A673 (cell line): Measurements from ENCODE around the gene PSTPIP2. TPM values are rescaled to one million over a fixed set of nuclear protein-coding genes. Genes with fewer than 3 reads are reported as not detected.

Source experiments
- BruUV-seq: library from RNA; stranded (reverse); fragments of 400-500 nt; replicated peaks from 2 replicates; lab custom pipeline; 2021; lab: Mats Ljungman, UMichigan
- CTCF ChIA-PET: fragments of 300-600 bp; sonication (Branson Sonifier 250); formaldehyde crosslinking; loops from one replicate; lab custom pipeline; 2022; ENCODE audit warnings: antibody characterized with exemption; lab: Charles Lee
- POLR2A ChIA-PET: fragments of 300-600 bp; sonication (Branson Sonifier 250); formaldehyde crosslinking; loops from one replicate; lab custom pipeline; 2022; ENCODE audit warnings: antibody characterized with exemption; ENCODE audit not compliant: low non-redundant PET; lab: Charles Lee
- DNase-seq: peaks from one replicate; pipeline ENCODE4 v3.0.0-alpha.2; 2015; ENCODE audit warnings: low spot score
- H3K27ac ChIP-seq: fragments of 200-600 bp; sonication (generic); 2 replicates; pipeline ENCODE4 v1.5.1; 2016; ENCODE audit warnings: mixed run types, low read depth, mild to moderate bottlenecking, mixed read lengths, antibody characterized with exemption, low read length; ENCODE audit not compliant: poor library complexity, severe bottlenecking
- H3K27me3 ChIP-seq: fragments of 200-600 bp; sonication (generic); replicated peaks from 2 replicates; pipeline ENCODE4 v1.6.1; 2017; ENCODE audit warnings: mixed run types, low read depth, mild to moderate bottlenecking, mixed read lengths, antibody characterized with exemption, low read length; ENCODE audit not compliant: insufficient read depth, poor library complexity
- H3K36me3 ChIP-seq: fragments of 200-600 bp; sonication (generic); 2 replicates; pipeline ENCODE4 v1.6.1; 2016; ENCODE audit warnings: mixed run types, mild to moderate bottlenecking, mixed read lengths, antibody characterized with exemption, low read length; ENCODE audit not compliant: insufficient read depth, poor library complexity, severe bottlenecking
- H3K4me1 ChIP-seq: fragments of 200-600 bp; sonication (generic); 2 replicates; pipeline ENCODE4 v1.6.1; 2017; ENCODE audit warnings: mixed run types, mild to moderate bottlenecking, mixed read lengths, antibody characterized with exemption, low read length; ENCODE audit not compliant: insufficient read depth, poor library complexity, severe bottlenecking
- H3K4me3 ChIP-seq: fragments of 200-600 bp; sonication (generic); 2 replicates; pipeline ENCODE4 v1.5.1; 2016; ENCODE audit warnings: low read depth, mixed run types, mild to moderate bottlenecking, mixed read lengths, low read length; ENCODE audit not compliant: poor library complexity, severe bottlenecking
- H3K9me3 ChIP-seq: fragments of 200-600 bp; sonication (generic); 2 replicates; pipeline ENCODE4 v1.6.1; 2016; ENCODE audit warnings: mixed run types, low read depth, mild to moderate bottlenecking, mixed read lengths, antibody characterized with exemption, low read length; ENCODE audit not compliant: poor library complexity, severe bottlenecking
- EZH2 ChIP-seq: fragments of 200-600 bp; sonication (generic); IDR thresholded peaks from 2 replicates; pipeline ENCODE4 v1.6.1; 2017; ENCODE audit warnings: borderline replicate concordance, low read depth, mild to moderate bottlenecking, mixed read lengths, antibody characterized with exemption, low read length; ENCODE audit not compliant: poor library complexity, severe bottlenecking
- intact Hi-C: fragments of 100-400 bp; cut with micrococcal nuclease; formaldehyde crosslinking; loops from one replicate; pipeline ENCODE4 v1.10.0; 2022; ENCODE audit not compliant: unreplicated experiment
- total RNA-seq: library from RNA; stranded (reverse); gene quantifications from 2 replicates; pipeline ENCODE4 v1.2.3, GENCODE V29; 2021
- TF ChIP-seq, protein P1 (sequence below): fragments of 300-800, 200-600 bp; sonication (generic); conservative IDR thresholded peaks from 2 replicates; pipeline ENCODE4 v1.5.1; 2017; ENCODE audit warnings: low read depth, mild to moderate bottlenecking, antibody characterized with exemption, low read length, moderate library complexity, mixed read lengths

PSTPIP2 gene
- total RNA-seq, 1 experiment from 2014 or later: 5.7 TPM

DNA sequence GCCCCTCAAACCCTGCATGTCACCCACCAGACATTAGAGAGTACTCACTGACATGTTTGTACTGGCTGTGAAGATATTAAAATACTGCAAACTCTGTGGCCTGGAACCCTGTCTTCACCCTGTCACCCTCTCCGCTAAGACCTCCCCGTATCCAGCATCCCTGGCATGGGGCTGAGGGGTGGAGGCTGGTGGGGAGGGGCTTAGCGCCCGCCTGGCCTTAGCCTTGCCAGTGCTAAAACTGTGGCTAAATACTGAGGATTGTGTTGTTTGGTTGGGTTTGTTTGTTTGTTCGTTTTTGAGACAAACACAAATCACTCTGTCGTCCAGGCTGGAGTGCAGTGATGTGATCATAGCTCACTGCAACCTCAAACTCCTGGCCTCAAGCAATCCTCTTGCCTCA lies 1.8 kb downstream of the PSTPIP2 start:
- POLR2A ChIA-PET: no interaction called here
- CTCF ChIA-PET: no interaction called here
- no peaks in the 10 kb centered on the region for H3K27me3 ChIP-seq
- no peak overlapping the region for H3K4me3 ChIP-seq
- TSS peak; percentile 17 for BruUV-seq
- intact Hi-C loops: loop anchor here (5.0 to 10.0 kb wide), 2 partner anchors 98 to 145 kb away; no protein-coding TSS in a partner anchor
- H3K4me1 ChIP-seq: peaks cover 5% of the 10 kb centered on the region
- no peak for DNase-seq
- H3K27ac ChIP-seq: no peak overlapping the region
- TF ChIP-seq EZH2: no peak
- TF ChIP-seq, protein P1, sequence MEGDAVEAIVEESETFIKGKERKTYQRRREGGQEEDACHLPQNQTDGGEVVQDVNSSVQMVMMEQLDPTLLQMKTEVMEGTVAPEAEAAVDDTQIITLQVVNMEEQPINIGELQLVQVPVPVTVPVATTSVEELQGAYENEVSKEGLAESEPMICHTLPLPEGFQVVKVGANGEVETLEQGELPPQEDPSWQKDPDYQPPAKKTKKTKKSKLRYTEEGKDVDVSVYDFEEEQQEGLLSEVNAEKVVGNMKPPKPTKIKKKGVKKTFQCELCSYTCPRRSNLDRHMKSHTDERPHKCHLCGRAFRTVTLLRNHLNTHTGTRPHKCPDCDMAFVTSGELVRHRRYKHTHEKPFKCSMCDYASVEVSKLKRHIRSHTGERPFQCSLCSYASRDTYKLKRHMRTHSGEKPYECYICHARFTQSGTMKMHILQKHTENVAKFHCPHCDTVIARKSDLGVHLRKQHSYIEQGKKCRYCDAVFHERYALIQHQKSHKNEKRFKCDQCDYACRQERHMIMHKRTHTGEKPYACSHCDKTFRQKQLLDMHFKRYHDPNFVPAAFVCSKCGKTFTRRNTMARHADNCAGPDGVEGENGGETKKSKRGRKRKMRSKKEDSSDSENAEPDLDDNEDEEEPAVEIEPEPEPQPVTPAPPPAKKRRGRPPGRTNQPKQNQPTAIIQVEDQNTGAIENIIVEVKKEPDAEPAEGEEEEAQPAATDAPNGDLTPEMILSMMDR: no peak
- no peaks in the 10 kb centered on the region for H3K36me3 ChIP-seq
- H3K9me3 ChIP-seq: no peaks in the 10 kb centered on the region

DNA sequence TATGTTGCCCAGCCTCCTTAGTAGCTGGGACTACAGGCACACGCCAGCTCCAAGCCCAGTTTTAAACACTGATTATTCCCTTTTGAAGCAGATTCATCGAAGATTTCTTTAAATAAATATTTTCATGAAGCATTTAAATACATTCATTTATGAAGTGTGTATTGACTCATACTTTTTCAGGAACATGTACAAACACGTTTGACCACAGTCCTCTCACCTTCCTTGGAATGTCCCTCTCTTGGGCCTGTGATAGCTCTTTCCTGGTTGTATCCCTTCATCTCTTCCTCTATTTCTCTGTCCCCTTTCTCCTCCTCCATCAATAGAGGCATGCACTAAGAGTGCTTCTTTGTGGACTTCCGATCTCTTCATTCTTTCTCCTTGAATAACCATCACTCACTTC lies 2.5 kb downstream of the PSTPIP2 start:
- TF ChIP-seq, protein P1: no peak
- TF ChIP-seq EZH2: no peak
- ChIA-PET CTCF (no interaction called here), POLR2A (no interaction called here)
- no peak for DNase-seq
- intact Hi-C loops: no loop called here
- Histone ChIP-seq H3K36me3 (no peaks in the 10 kb centered on the region), H3K4me1 (peaks cover 5% of the 10 kb centered on the region), H3K9me3 (no peaks in the 10 kb centered on the region), H3K4me3 (no peak overlapping the region), H3K27ac (no peak overlapping the region), H3K27me3 (no peaks in the 10 kb centered on the region)
- no TSS peak for BruUV-seq

DNA sequence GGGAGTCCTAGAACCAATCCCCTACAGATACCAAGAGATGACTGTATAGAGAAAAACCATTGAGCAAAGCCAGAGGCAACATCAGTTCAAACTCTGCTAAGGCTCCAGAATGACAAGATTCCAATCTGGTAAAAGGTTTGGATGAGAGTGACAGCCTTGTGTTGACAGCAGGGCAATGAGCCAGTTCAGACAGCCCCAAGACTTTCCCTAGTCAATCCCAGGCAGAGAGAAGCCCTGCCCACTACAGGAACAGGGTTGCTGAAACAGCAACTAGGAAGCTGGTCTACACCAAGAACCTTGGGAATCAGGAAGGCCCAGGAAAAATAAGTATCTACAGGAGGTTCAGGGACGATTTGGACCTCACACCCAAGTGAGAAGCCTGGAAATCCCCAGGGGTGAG lies 3.3 kb downstream of the PSTPIP2 start:
- TF ChIP-seq EZH2: no peak
- TF ChIP-seq, protein P1: no peak
- Histone ChIP-seq H3K27me3 (no peaks in the 10 kb centered on the region), H3K27ac (no peak overlapping the region), H3K9me3 (no peaks in the 10 kb centered on the region), H3K4me3 (no peak overlapping the region), H3K36me3 (no peaks in the 10 kb centered on the region), H3K4me1 (peaks cover 5% of the 10 kb centered on the region)
- intact Hi-C loops: no loop called here
- ChIA-PET POLR2A (no interaction called here), CTCF (interaction anchor here (0.6 kb wide), 1 partner anchor 29 kb away, joined by 10 read pairs; no protein-coding TSS in a partner anchor)
- no peak for DNase-seq
- BruUV-seq: no TSS peak
